H7 (cell line): ENCODE results near the gene ATP1A3. TPM values are rescaled to one million over a fixed set of nuclear protein-coding genes. Genes with fewer than 3 reads are reported as not detected.
"Not testable (repeated sequence)": the region's sequence is repeated elsewhere in the genome, so short reads cannot be mapped to it uniquely, and the experiment has no call there.

ENCODE experiments used
- DNase-seq: peaks from one replicate; pipeline ENCODE4 v3.0.0; 2012
- H3K27me3 ChIP-seq: 2 replicates; pipeline ENCODE4 v1.6.0; 2011; ENCODE audit warnings: mild to moderate bottlenecking, low read length; ENCODE audit not compliant: control insufficient read depth, insufficient read depth
- H3K36me3 ChIP-seq: replicated peaks from 2 replicates; pipeline ENCODE4 v1.5.1; 2011; ENCODE audit warnings: low read length; ENCODE audit not compliant: control insufficient read depth, insufficient read depth
- H3K4me3 ChIP-seq: 2 replicates; pipeline ENCODE4 v1.5.1; 2011; ENCODE audit warnings: low read depth, mild to moderate bottlenecking, control low read depth, low read length, moderate library complexity; ENCODE audit not compliant: insufficient read depth
- total RNA-seq: library from RNA; depleted of rRNA; stranded (reverse); fragments of >200 nt; shearing (Covaris generic); gene quantifications from 2 replicates; pipeline ENCODE4 v1.2.3, GENCODE V29; 2014

ATP1A3 gene
- total RNA-seq, 1 experiment from 2014 or later: 9.9 TPM

DNA sequence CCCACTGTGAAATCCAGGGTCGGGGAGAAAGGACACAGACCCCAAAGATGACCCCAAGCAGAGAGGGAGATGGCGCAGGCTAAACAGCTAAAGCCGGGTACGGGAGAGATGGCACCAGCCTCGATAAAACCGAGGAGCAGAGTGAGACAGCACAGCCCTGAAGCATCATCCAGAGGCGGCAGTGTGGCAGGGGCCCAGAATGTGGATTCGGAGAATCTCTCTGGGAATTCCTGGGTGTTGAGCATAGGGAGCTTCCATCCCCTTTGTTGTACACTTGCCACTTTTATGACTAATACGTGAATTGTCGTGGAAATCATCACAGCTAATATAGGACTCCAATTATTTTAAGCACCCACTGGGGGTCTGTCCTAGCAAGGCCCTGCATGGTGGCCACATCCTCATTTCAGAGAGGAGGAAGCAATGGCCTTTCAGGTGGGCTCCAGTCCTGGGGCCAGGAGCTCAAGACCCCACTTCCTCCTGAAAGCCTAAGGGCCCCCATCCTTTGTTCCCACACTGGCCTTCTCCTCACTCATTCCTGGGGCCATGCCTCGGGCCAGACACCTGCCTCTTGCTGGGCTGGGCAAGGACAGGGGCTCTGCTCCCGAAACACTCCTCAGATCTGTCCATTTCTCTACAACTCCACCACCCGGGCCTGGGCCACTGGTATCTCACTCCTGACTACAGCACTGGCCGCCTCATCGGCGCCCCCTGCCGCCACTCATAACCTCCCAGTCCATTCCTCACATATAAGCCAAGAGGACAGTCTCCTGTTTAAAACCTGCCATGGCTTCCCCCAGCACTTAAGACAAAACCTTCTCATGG is 29.3 kb upstream of the ATP1A3 start:
- Histone ChIP-seq H3K36me3 (peaks cover 5% of the 10 kb centered on the region), H3K4me3 (no peak overlapping the region), H3K27me3 (no peaks in the 10 kb centered on the region)
- peak; percentile 85 for DNase-seq

DNA sequence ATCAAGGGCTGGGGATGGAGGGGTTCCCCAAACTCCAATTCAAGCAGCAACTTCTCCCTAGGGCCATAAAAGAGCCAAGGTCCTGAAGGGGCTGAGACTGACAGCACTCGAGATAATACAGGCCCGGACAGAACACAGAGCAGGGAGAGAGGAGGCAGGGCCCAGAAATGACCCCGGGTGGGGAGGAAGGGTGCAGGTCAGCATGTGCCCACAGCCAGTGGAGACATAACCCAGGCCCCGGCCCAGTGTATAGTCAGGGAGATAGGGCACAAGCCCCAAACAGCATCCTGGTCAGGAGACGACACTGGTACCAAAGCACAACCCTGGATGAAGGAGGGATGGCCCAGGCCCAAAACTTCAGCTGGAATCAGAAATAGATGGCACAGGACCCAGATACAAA is 28.6 kb upstream of the ATP1A3 start:
- Histone ChIP-seq H3K4me3 (no peak overlapping the region), H3K36me3 (peaks cover 5% of the 10 kb centered on the region), H3K27me3 (no peaks in the 10 kb centered on the region)
- DNase-seq: no peak

DNA sequence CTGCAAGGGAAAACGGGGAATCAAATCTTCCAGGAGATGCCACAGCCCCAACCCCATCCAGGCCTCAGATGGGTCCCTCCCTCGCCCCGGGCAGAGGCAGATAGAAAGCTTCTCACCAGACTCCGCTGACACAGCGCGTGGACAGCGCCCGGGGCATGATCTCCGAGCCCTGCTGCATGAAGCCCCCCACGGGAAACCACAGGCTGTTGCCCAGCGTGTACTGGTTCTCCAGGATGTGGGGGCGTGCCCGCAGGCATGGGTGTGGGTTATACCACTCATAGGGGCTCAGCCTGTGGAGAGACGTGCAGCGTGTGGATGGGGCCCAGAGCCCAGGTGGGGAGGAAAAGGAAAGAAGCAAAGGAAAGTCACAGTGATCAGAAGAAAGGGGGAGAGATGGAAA is 27.2 kb upstream of the ATP1A3 start:
- peaks cover 3% of the 10 kb centered on the region for H3K36me3 ChIP-seq
- H3K27me3 ChIP-seq: no peaks in the 10 kb centered on the region
- no peak for DNase-seq
- no peak overlapping the region for H3K4me3 ChIP-seq

DNA sequence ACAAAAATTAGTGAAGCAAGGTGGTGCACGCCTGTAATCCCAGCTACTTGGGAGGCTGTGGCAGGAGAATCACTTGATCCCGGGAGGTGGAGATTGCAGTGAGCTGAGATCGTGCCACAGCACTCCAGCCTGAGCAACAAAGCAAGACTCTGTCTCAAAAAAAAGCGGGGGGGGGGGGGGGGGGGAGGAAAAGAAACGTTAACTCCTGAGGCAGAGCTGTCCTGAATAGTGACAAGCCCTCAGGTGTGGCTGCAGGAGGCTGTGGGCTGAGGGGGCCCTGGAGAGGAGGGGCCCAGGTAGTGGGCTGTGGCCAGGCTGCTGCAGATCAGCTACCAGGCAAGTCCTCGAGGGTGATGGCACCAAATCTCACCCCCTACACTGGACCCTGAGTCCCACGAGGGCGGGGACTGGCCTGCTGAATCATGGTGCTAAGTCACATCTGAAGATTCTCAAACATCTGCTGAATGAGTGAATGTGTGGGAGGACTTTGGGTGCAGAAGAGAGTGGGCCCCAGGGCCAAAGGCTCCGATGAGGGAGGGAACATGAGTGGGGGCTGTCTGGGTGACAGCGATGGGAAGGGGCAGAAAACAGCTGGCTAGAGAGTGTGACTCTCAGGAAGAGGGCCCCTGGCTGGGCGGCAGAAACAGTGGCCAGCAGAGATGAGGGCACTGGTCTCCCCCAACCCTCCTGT is 24.6 kb upstream of the ATP1A3 start:
- H3K27me3 ChIP-seq: no peaks in the 10 kb centered on the region
- H3K36me3 ChIP-seq: peaks cover 2% of the 10 kb centered on the region; the same call in 1 of the 2 replicates
- no peak for DNase-seq
- H3K4me3 ChIP-seq: no peak overlapping the region

- no peak overlapping the region for H3K4me3 ChIP-seq
- no peaks in the 10 kb centered on the region for H3K27me3 ChIP-seq
- H3K36me3 ChIP-seq: peaks cover 2% of the 10 kb centered on the region; the same call in 1 of the 2 replicates
- no peak for DNase-seq
Measured at GRCh38 chr19:42017040-42017439, 23.0 kb upstream of the ATP1A3 start.

DNA sequence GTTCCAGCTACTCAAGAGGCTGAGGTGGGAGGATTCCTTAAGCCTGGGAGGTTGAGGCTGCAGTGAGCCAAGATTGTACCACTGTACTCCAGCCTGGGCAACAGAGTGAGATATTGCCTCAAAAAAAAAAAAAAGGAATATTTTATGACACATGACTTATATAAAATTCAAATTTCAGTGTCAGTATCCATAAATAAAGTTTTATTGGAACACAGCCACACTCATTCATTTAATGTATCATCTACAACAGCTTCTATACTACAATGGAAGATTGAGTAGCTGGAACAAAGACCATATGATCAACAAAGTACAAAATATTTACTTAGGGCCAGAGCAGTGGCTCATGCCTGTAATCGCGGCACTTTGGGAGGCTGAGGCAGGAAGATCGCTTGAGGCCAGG is 18.7 kb upstream of the ATP1A3 start:
- not testable (repeated sequence) for H3K27me3 ChIP-seq, DNase-seq, H3K4me3 ChIP-seq, H3K36me3 ChIP-seq

GRCh38 chr19:42010245-42011126 is 16.5 kb upstream of the ATP1A3 start:
- no peaks in the 10 kb centered on the region for H3K27me3 ChIP-seq
- no peak for DNase-seq
- H3K36me3 ChIP-seq: no peaks in the 10 kb centered on the region
- H3K4me3 ChIP-seq: no peak overlapping the region

GRCh38 chr19:42006569-42006968 is 12.5 kb upstream of the ATP1A3 start:
- H3K36me3 ChIP-seq: no peaks in the 10 kb centered on the region; the same call in 1 of the 2 replicates
- DNase-seq: no peak
- no peak overlapping the region for H3K4me3 ChIP-seq
- no peaks in the 10 kb centered on the region; the same call in 1 of the 2 replicates for H3K27me3 ChIP-seq

- DNase-seq: no peak
- Histone ChIP-seq H3K36me3 (no peaks in the 10 kb centered on the region; the same call in none of the 2 replicates), H3K4me3 (no peak overlapping the region), H3K27me3 (peaks cover 3% of the 10 kb centered on the region)
Measured at GRCh38 chr19:42005504-42005903, 11.5 kb upstream of the ATP1A3 start.

GRCh38 chr19:42003506-42004294 is 9.7 kb upstream of the ATP1A3 start:
- Histone ChIP-seq H3K27me3 (peaks cover 18% of the 10 kb centered on the region), H3K4me3 (no peak overlapping the region), H3K36me3 (no peaks in the 10 kb centered on the region; the same call in none of the 2 replicates)
- DNase-seq: peak; percentile 36

DNA sequence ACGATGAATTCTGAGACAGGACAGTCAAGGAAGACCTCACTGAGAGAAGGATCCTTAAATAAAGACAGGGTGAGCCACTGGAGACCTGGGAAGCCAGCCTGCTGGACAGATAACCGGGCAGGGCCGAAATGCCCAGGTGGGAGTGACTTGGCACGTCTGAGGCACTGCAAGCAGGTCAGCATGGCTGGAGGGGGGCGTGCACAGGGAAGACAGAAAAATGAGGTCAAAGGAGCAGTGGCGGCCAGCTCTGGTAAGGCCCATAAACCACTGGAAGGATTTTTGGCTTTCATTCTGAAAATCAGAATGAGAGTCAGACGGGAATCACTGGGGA is 5.8 kb upstream of the ATP1A3 start:
- peak; percentile 33 for DNase-seq
- H3K27me3 ChIP-seq: peaks cover 49% of the 10 kb centered on the region
- no peak overlapping the region for H3K4me3 ChIP-seq
- no peaks in the 10 kb centered on the region; the same call in none of the 2 replicates for H3K36me3 ChIP-seq

- Histone ChIP-seq H3K27me3 (peaks cover 54% of the 10 kb centered on the region), H3K36me3 (no peaks in the 10 kb centered on the region; the same call in none of the 2 replicates), H3K4me3 (peak overlapping the region; percentile 20; the same call in 1 of the 2 replicates)
Measured at GRCh38 chr19:41999071-41999877, 5.2 kb upstream of the ATP1A3 start.

More at GRCh38 chr19:41999071-41999877, 5.2 kb upstream of the ATP1A3 start:
- DNase-seq: peak; percentile 90
